Stimulated activated CD4-positive, alpha-beta T cell treated with anti-CD3 and anti-CD28 coated beads, TNF-alpha, amount 100 ng/mL, for 48 hours (primary cell): ENCODE results near the gene KRT86.
"Not testable (repeated sequence)": the region's sequence is repeated elsewhere in the genome, so short reads cannot be mapped to it uniquely, and the experiment has no call there.

Source experiments
- DNase-seq, 3 donors: peaks; one replicate each; pipeline ENCODE4 v3.0.0-alpha.2; 2020; ENCODE audit warnings: low read depth in 3 of 3

The KRT86 gene

DNA sequence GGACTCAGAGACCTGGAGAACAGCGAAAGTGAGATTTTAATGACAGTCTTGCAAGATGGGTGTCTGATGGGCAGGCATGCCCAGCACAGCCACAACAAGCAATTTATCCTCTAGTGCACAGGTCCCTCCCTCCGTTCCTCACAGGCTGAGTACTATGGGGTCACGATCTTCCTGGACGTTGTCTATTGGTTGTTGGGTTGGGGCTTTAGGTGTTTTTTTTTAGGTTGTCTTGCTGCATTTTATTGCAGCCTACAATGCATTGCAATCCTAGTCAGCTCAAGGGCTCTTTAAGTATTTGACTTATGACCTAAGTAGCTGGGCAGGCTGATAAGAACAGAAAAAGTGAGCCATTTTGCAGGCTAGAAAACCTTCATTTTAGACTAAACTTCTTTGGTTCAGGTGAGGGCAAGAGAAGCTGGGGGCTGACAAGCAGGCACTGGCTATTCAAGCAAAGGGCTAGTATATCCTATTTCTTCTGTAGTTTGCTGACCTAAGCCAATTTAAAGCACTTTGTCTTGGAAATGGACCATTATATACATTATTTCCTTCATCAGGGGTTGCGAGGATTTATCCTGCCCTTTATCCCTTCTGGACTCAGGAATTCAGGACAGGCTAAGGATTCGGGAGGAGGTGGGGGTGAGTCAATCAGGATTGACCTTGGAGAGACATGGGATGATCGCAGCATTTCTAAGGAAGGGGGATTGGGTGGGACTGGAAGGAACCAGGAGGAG, 35.4 kb upstream of the KRT86 start:
- DNase-seq, result no peak

DNA sequence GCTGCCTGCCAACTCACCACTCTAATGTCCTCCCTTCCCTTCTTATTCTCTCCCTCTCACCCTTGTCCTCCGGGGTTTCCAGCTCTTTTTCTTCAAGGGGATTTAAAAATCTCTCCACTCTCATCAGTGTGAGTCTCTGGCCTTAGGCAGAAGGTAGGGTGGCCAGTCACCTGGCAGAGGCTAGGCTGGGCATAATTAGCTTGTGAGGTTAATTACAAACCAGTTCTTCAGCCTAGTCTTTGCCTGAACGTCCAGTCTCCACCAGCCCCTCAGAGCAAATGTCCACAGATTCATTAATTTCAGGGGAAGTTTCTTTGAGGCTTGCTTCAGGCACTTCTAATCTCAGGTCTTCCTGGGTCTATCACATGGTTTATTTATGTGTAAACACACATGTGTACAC, 34.7 kb upstream of the KRT86 start:
- no peak for DNase-seq

DNA sequence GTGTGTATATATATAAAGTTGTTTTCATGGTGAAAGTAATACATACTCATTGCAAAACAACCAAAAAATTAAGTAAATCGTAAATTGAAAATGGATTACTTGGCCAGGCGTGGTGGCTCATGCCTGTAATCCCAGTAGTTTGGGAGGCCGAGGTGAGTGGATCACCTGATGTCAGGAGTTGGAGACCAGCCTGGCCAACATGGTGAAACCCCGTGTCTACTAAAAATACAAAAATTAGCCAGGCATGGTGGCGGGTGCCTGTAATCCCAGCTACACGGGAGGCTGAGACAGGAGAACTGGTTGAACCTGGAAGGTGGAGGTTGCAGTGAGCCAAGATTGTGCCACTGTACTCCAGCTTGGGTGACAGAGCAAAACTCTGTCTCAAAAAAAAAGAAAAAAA, 34.2 kb upstream of the KRT86 start:
- not testable (repeated sequence) for DNase-seq

DNA sequence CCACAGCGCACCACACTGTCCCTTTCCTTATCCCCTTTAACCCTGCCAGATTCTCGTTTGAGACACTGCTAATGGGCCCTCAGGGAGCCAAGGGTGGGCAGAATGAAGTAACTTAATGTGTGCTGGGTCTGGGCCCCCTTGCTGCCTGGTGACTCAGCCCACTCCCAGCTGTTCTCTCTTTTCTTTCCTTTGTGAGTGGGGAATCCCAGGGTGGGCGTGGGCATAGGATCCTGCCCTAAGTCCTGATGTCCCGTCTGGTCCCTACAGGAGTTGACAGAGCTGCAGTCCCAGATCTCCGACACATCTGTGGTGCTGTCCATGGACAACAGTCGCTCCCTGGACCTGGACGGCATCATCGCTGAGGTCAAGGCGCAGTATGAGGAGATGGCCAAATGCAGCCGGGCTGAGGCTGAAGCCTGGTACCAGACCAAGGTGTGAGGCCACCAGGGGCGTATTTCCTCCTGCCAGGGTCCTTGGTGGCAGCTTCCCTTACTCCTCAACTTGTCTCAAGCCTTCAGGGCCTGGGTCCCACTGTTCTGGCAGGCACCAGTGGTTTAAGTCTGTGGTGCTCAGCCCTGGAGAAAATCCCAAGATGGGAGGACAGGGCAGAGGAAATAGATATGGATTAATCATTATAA, 33.1 kb upstream of the KRT86 start:
- no peak for DNase-seq

DNA sequence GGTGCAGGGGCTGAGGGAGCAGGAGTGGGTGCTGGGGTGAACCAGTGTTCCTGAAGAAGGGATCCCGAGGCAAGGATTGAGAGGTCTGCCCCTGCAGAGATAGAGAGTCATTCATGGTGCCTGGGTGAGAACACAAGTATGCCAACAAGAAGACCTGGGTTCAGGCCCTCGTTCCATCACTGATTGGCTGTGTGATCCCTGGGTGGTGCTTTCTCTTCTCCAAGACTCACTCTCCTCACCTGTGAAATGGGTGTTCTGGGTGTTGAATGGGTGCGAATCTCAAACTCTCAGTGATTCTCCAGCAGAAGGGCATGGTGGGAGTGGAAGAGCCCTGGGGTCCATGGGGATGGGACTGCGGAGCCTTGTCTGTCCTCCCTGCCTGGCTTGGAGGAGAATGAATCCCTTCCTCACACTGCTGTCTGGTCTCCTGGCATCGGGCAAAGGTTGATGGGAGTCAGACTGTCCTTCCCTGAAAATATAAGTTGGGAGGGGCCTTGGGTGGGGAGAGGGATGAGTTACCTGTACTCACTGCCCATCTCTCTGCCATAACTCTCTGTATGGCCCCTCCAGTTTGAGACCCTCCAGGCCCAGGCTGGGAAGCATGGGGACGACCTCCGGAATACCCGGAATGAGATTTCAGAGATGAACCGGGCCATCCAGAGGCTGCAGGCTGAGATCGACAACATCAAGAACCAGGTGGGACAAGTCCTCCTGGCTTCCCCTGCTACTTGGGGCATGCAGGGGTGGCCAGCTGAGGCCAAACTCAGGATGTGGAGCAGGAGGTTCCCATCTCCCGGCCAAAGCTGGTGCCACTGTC, 31.8 kb upstream of the KRT86 start:
- DNase-seq, result no peak

DNA sequence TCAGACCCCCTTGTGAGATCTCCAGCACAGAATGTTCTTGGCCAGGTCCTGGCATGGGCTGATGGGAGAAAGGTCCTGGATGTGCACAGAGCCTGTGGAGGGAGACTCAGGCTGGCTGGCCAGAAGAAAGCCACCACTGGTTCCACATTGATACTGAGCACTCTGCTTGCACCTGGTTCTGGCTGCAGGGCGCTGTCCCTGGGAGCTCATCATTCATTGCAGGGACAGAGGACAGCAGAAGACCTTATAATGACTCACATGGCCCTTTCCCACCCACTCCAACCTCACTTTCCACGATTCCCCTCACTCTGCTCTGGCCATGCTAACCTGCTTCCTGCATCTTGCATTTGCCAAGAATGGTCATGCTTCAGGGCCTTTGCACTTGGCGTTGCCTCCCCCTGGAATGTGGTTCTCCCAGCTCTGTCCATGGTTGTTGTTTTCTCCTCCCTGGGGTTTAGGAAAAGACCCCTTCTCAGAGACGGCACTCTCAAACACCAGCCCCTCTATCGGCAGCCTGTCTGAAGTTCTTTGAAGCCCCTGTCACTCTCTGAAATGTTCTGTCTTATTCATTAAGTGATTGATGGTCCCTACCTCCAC, 31.1 kb upstream of the KRT86 start:
- DNase-seq, result no peak

DNA sequence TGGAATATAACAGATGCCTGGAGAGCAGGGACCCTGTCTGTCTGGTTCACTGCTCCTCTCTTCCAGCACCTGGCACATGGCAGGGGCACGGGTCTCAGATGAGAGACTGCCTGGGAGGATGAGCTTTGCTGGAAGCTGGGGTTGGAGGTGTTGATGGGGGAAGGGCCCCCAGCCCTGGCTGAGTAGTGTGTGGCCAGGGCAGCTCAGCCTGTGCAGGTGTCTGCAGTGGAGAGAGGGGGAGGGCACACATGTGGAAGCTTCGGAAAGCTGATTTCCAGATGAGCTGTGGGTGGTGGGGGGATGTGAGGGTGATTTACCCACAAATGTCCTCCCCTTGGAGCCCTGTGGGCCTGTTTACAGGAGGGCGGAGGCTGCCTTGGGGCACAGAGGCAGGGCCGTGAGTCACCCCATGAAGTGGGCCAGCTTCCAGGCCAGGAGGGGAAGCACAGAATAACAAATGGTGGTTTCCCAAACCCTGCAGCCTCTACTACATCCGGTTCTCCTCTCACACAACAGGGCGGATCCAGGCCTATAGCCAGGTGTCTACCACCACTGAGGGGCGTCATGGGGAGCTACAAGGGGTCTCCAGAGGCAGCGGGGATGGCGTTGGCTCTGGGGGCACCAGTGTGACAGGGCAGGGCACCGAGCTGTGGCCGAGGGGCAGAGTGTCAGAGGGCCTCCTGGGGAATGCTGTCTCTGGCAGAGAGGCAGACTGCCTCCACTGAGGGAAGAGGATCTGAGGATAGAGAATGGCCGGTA, 30.4 kb upstream of the KRT86 start:
- peak; percentile 43 to 59 (median 47) for DNase-seq

DNA sequence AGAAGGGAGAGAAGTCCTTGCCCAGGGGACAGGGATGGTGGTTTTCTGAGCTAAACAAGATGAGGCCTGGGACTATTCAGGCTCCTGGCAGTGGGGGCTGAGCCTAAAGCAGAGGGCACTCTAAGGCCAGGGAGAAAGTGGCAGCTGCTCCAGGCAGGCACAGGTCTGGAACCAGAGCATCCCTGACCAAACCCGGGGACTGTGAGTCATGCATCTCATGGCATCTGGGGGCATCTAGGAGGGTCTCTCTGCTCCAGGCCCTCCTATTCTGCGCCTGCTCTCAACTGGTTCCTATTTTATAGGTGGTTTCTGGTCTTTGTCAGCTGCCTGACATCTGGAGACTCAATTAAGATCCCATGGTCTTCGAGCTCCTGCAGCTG, 29.8 kb upstream of the KRT86 start:
- DNase-seq, result no peak

DNA sequence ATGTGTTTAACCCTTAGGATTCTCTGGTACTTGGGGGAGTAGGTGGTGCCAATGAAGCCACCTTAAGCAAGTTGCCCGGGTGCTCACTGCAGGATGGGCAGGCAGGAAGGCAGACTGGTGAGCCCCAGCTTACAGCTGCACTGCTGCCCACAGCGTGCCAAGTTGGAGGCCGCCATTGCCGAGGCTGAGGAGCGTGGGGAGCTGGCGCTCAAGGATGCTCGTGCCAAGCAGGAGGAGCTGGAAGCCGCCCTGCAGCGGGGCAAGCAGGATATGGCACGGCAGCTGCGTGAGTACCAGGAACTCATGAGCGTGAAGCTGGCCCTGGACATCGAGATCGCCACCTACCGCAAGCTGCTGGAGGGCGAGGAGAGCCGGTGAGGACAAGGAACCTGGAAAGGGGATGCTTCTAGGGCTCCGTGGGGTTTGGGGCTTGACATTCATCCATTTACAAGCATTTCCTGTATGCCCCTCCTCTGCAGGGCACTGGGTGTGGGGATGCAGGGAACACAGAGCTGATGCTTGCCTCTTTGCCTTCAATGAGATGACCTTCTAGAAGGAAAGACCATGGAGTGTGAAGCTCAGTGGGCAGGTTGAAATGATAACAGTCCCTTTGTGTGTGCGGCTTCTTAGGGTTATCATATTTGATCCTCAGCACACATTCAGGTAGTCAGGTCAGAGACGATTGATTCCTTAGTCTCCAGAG, 29.0 kb upstream of the KRT86 start:
- no peak for DNase-seq

DNA sequence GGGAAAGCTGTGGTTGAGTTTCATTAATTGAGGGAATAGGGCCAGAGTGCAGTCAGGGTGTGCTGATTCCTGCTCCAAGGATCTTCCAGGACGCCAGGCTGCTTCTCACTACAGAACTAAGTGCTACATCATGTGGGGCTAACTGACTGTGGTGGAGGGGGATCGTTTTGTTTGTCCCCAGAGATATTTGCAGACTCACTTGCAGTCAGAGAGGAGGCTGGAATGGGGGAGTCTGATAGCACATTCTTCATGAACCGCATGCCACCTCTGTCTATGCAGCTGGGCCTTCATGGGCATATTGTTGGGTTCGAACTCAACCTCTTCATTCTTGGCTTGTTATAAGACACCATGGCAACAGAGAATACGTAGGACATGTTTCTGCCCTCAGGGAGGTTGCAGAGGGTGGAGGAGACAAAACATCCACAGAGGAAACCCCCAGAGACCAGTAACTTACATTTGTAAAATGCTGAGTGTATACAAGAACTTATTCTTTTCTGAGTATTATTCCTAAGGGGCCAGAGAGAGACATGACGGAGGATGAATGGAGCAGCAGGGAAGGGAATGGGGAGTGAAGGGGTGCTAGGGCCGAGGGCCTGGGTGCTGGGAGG, 28.4 kb upstream of the KRT86 start:
- no peak for DNase-seq

DNA sequence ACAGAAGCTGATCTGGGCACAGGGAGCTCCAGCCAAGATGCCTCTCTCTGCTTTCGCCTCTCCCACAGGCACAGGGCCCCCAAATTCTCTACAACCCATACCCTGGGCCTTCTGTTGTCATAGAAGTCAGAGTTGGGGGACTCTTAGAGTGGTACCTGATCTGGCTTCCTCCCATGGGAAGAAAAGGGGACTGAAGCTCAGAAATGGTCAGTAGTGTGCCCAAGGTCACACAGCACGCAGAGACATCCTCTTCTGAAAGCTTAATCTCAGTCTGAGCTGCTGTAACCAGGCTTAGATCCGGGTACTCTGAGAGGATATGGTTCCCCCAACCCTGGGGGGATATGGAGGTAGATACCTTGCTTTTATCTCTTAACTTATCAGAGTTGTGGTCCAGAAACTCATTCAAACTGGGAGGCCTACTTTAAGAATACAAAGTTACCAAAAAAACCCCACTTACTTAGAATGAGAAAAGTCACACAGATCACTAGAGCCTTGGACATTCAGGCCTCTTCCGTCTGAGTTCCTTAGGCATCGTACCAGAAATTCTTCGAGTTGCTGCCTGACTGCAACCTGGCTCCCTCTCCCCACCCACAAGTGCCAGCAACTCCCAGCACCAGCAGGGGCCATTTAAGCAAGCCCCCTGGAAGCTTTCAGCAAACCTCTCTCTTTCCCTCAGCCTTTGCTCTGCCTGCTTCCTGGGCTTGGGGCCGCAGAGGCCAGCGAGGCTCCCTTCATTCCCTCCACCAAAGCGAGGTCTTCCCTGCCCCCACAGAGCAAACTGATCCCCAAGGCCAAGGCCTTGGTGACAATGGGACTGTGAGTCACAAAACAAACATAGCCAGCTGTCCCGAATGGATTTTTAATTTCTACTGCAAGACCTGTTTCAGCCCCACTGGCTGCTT, 27.5 kb upstream of the KRT86 start:
- DNase-seq, result no peak

DNA sequence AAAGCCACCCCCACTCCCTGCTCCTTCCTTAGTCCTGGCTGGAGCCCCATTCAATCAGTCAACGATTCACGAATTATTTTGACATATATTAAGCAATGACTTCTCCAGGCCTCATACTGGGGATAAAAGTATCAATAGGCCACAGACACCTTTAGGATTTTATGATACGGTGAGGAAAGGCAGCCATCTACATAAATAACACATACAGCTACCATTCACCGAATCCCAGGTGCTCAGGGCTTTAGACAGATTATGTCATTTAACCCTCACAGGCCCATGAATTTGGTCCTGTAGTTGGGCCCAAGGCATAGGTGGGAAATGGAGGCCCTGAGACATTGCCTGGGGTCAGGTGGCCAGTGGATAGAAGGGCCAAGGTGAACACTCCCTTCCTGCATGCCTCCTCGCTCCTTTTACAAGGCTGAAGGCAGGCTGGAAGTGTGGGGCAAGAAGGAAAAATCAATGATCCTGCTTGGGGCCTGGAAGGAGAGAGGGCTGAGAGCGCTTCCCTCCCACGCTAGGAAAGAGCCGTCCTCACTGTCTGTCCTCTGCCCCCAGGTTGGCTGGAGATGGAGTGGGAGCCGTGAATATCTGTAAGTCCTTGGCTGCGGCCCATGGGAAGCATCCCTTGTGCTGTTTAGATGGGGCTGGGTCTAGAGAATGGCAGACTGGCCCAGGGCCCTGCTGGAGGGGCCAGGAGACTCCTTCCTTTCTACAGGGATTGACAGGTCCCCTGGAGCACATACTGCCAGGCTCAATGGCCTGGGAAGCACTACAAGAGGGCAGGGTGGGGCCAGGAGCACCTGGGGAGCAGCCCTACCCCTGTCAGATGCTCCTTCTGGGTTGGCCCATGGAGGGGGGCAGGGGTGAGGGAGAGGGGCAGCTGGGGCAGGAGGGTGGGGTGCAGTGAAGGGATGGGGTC, 26.6 kb upstream of the KRT86 start:
- DNase-seq, result no peak

DNA sequence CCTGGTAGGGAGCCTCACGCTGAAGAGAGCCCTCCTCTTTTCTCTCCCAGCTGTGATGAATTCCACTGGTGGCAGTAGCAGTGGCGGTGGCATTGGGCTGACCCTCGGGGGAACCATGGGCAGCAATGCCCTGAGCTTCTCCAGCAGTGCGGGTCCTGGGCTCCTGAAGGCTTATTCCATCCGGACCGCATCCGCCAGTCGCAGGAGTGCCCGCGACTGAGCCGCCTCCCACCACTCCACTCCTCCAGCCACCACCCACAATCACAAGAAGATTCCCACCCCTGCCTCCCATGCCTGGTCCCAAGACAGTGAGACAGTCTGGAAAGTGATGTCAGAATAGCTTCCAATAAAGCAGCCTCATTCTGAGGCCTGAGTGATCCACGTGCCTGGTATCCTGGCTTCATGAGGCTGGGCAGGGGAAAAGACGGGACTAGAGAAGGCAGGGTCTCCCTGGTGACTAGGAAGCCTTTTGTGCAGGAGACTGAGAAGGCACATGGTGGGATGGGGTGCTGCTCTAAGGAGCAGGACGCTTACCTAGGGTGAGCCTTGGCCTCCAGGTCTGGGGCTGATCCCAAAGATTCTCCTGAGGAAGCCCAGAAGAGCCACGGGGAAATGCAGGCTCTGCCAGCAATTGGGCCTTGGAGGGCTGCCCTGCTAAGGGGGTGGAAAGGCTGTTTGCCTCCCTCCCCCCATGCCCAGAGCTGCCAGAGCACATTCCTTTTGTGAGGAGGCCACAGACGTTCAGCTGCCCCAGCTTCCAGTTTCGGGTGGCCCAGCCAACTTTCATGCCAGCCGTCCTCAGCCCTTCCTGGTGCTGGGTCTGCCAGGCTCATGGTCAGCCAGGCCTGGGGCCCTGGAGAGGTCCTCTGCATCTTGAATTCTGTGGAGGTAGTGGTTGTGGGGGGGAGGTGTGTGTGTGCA, 25.6 kb upstream of the KRT86 start:
- DNase-seq, result no peak

DNA sequence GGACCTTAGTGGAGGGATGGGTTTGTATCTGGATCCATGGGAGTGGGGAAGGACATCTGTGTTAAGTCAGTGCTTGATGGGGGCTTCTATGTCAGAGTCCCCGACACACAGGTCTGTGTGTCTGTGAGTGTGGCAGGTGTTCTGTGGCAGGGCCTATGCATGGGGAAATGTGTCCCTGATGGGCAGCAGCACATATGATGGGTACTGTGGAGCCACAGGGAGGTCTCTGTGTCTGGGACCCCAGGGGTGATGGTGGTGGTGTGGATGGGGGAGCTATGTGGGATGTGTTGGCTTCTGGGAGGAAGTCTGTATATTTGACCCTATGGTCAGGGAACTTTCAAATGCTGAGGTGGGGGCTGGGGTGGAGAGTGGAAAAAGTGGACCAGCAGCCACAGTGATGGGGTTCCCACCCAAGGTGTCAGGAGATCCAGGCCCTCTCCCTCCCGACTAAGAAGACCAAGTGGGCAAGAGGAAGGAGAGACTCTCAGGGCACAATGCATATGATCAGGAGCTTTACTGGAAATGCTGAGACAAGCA, 24.9 kb upstream of the KRT86 start:
- DNase-seq, result no peak

DNA sequence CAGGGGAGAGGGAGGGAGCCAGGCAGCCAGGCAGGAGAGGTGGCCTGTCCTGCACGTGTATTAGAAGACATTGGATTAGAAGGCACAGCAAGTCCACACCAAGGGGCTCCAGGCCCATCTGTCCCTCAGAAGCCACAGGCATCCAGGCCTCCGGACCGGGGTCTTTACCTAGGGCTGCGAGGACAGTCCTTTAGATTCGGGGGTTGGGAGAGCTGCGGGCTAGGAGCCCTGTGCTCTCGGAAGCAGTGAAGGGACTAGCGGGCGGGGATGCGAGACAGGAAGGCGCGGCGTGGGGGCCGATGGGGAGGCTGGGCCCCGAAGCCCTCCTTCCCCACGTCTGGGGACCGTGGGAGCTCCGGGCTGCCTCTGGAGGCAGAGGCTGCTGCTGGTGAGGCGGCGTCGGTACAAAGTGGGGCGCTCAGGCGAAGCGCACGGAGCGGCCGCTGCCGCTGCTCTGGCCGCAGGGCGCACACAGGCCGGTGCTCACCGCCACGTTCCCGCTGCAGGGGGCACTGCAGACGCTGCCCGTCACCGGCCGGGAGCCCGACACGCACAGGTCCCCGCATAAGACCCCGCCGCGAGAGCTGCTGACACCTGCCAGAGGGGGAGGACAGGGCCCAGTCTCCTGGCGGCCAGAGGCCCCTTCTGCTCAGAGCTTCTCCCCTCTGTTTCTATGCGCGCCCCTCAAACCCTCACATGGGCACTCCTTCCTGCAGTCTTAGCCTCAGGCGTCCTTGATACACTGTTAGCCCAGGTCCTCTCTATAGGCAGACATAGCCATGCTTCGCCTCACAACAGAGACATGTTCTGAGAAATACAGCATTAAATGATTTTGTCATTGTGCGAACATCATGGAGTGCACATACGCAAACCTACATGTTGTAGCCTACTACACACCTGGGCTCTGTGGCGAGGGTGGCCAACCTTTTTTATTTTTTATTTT, 24.1 kb upstream of the KRT86 start:
- no peak for DNase-seq
